GM12878 (cell line): ENCODE measurements around the gene TRDN. TPM values are rescaled to one million over a fixed set of nuclear protein-coding genes. Genes with fewer than 3 reads are reported as not detected.

Experiments
- ATAC-seq: fragments of 200-7000 bp; cut with Tn5 transposase; 3 replicates; pipeline ENCODE4 v1.9.1; 2020; ENCODE audit warnings: mild to moderate bottlenecking, moderate library complexity
- BruUV-seq: library from RNA; stranded (reverse); fragments of 400-500 nt; replicated peaks from 2 replicates; lab custom pipeline; 2021; lab: Mats Ljungman, UMichigan
- CTCF ChIA-PET: fragments of 300-600 bp; sonication (Branson Sonifier 250); formaldehyde crosslinking; extraction: SDS; loops from one replicate; lab custom pipeline; 2021; ENCODE audit warnings: inconsistent platforms; lab: Yijun Ruan, JAX
- POLR2A ChIA-PET: fragments of 350-600 bp; formaldehyde crosslinking; extraction: SDS; loops from one replicate; lab custom pipeline; 2021; ENCODE audit warnings: inconsistent platforms; lab: Charles Lee
- RAD21 ChIA-PET: fragments of 300-600 bp; sonication (Branson Sonifier 250); formaldehyde crosslinking; loops from one replicate; lab custom pipeline; 2023; ENCODE audit warnings: antibody characterized with exemption; ENCODE audit not compliant: unreplicated experiment; lab: Charles Lee
- SMC1A ChIA-PET: fragments of 300-600 bp; sonication (Branson Sonifier 250); formaldehyde crosslinking; loops from one replicate; lab custom pipeline; 2023; ENCODE audit not compliant: unreplicated experiment, uncharacterized antibody; lab: Charles Lee
- DNase-seq: peaks from one replicate; pipeline ENCODE4 v3.0.0-alpha.2; 2011; ENCODE audit warnings: low read depth, low spot score
- FAIRE-seq: peaks from 3 replicates; lab custom pipeline; 2011; peaks lifted over from hg19 to GRCh38; lab: Jason Lieb, UNC
- H2AFZ ChIP-seq: 2 replicates; pipeline ENCODE4 v1.6.0; 2011; ENCODE audit warnings: low read depth, low read length, control low read depth; ENCODE audit not compliant: control insufficient read depth
- H3K27ac ChIP-seq: 2 replicates; pipeline ENCODE4 v1.5.1; 2011; ENCODE audit warnings: control low read depth; ENCODE audit not compliant: control insufficient read depth, insufficient read depth
- H3K27me3 ChIP-seq, 2 experiments: replicated peaks in 1 of 2; 2 replicates each; pipeline versions ENCODE4 v1.6.0 to v1.6.1; 2011; ENCODE audit warnings: low read length in 1 of 2; ENCODE audit not compliant: control insufficient read depth in 2 of 2, insufficient read depth in 2 of 2
- H3K36me3 ChIP-seq, 2 experiments: 2 replicates each; pipeline ENCODE4 v1.5.1; 2011; ENCODE audit warnings: low read length in 1 of 2; ENCODE audit not compliant: control insufficient read depth in 2 of 2, insufficient read depth in 2 of 2
- H3K4me1 ChIP-seq: 2 replicates; pipeline ENCODE4 v1.6.1; 2011; ENCODE audit warnings: mild to moderate bottlenecking, low read length, moderate library complexity, mixed read lengths; ENCODE audit not compliant: control insufficient read depth, insufficient read depth
- H3K4me2 ChIP-seq: 2 replicates; pipeline ENCODE4 v1.6.0; 2011; ENCODE audit warnings: control low read depth; ENCODE audit not compliant: control insufficient read depth, insufficient read depth
- H3K4me3 ChIP-seq: fragments of 200-600 bp; sonication (generic); 2 replicates; pipeline ENCODE4 v1.5.1; 2016
- H3K79me2 ChIP-seq: 2 replicates; pipeline ENCODE4 v1.6.0; 2011; ENCODE audit warnings: low read length; ENCODE audit not compliant: control insufficient read depth, insufficient read depth
- H3K9ac ChIP-seq: 2 replicates; pipeline ENCODE4 v1.8.0; 2011; ENCODE audit warnings: low read length, control low read depth, mixed read lengths; ENCODE audit not compliant: control insufficient read depth, insufficient read depth
- H3K9me3 ChIP-seq: replicated peaks from 3 replicates; pipeline ENCODE4 v1.5.1; 2011; ENCODE audit warnings: mild to moderate bottlenecking, low read length; ENCODE audit not compliant: control insufficient read depth, insufficient read depth
- H4K20me1 ChIP-seq: 2 replicates; pipeline ENCODE4 v1.6.0; 2011; ENCODE audit not compliant: control insufficient read depth, insufficient read depth
- BMI1 ChIP-seq: fragments of 450-650 bp; IDR thresholded peaks from 2 replicates; pipeline ENCODE4 v1.6.1; 2016; ENCODE audit warnings: mild to moderate bottlenecking, moderate library complexity, borderline replicate concordance
- CHD1 ChIP-seq: IDR thresholded peaks from 2 replicates; pipeline ENCODE4 v1.6.1; 2012; ENCODE audit warnings: low read depth, low read length, improper control_type of control experiment
- GABPA ChIP-seq: IDR thresholded peaks from 2 replicates; pipeline ENCODE4 v1.6.1; 2014; ENCODE audit warnings: antibody characterized with exemption, low read depth, mild to moderate bottlenecking, inconsistent platforms
- IKZF2 ChIP-seq, 2 experiments: fragments of 450-650 bp; IDR thresholded peaks; 2 replicates each; pipeline ENCODE4 v1.6.1; 2017; ENCODE audit warnings: mild to moderate bottlenecking in 2 of 2, moderate library complexity in 2 of 2
- KAT2A ChIP-seq: conservative IDR thresholded peaks from 2 replicates; pipeline ENCODE4 v1.6.1; 2011; ENCODE audit warnings: low read depth, low read length; ENCODE audit not compliant: control insufficient read depth
- LARP7 ChIP-seq: fragments of 450-650 bp; IDR thresholded peaks from 2 replicates; pipeline ENCODE4 v1.6.1; 2017; ENCODE audit warnings: mild to moderate bottlenecking
- WGBS: methylation state at CpG from one replicate; pipeline ENCODE4 v1.1.6; 2016; ENCODE audit warnings: low lambda C conversion rate; ENCODE audit not compliant: insufficient replicate concordance, insufficient coverage; ENCODE audit errors: missing lambda C conversion rate; 5-methylcytosine and 5-hydroxymethylcytosine counted together
- in situ Hi-C: fragments of 300-500 bp; cut with MboI; formaldehyde crosslinking; loops from 9 replicates; pipeline ENCODE4 v1.14.3; 2018; ENCODE audit warnings: mixed read lengths
- intact Hi-C: fragments of 100-400 bp; cut with micrococcal nuclease; formaldehyde crosslinking; loops from one replicate; pipeline ENCODE4 v1.14.2; 2022; ENCODE audit not compliant: unreplicated experiment
- polyA plus RNA-seq, 11 experiments: library from polyadenylated mRNA; depleted of rRNA in 4 of 11; unstranded in 6 of 11; stranded (reverse) in 5 of 11; fragments of >200 nt; fragmentation: Nextera tagmentation in 4 of 11; fragmentation: Illumina TruSeq in 1 of 11; extraction: Ambion mirVana in 4 of 11; extraction: Trizol in 1 of 11; gene quantifications; 1 replicate in 1 of 11; 2 replicates in 10 of 11; pipeline versions ENCODE4 v1.2.1 to v1.2.3, GENCODE V29; 2011 to 2016; ENCODE audit warnings: inconsistent platforms in 2 of 11, missing spikeins in 2 of 11, low read depth in 1 of 11
- total RNA-seq, 4 experiments: library from RNA; depleted of rRNA in 3 of 4; stranded (reverse); fragments of >200 nt in 3 of 4; fragmentation: Illumina TruSeq in 1 of 4; extraction: Trizol in 1 of 4; gene quantifications; 2 replicates each; pipeline versions ENCODE4 v1.2.1 to v1.2.3, GENCODE V29; 2013 to 2021
- TF ChIP-seq, protein P1 (sequence below): fragments of 450-650 bp; IDR thresholded peaks from 2 replicates; pipeline ENCODE4 v1.6.1; 2014; ENCODE audit warnings: mild to moderate bottlenecking

Gene TRDN
- total and polyA plus RNA-seq, 10 of the 15 experiments (the other 5 are each of a cell fraction or from before 2014, with no cell fraction given): not detected

- no peak overlapping the region for H3K27ac ChIP-seq
- no peak for DNase-seq
- intact Hi-C loops: no loop called here
- no peak overlapping the region for H2AFZ ChIP-seq
- no peaks in the 10 kb centered on the region for H3K27me3 ChIP-seq
- no peaks in the 10 kb centered on the region for H4K20me1 ChIP-seq
- no peaks in the 10 kb centered on the region for H3K9me3 ChIP-seq
- no peak for ATAC-seq
- in situ Hi-C loops: loop anchor here (5.0 kb wide), 1 partner anchor 294 kb away; no protein-coding TSS in a partner anchor
- no peak for FAIRE-seq
- no peaks in the 10 kb centered on the region for H3K79me2 ChIP-seq
- H3K4me1 ChIP-seq: no peaks in the 10 kb centered on the region
- TF ChIP-seq IKZF2 (IDR thresholded peaks at IDR 0.05) (no peak), CHD1 (no peak), KAT2A (no peak), GABPA (no peak), BMI1 (no peak), LARP7 (no peak)
- TF ChIP-seq, protein P1, sequence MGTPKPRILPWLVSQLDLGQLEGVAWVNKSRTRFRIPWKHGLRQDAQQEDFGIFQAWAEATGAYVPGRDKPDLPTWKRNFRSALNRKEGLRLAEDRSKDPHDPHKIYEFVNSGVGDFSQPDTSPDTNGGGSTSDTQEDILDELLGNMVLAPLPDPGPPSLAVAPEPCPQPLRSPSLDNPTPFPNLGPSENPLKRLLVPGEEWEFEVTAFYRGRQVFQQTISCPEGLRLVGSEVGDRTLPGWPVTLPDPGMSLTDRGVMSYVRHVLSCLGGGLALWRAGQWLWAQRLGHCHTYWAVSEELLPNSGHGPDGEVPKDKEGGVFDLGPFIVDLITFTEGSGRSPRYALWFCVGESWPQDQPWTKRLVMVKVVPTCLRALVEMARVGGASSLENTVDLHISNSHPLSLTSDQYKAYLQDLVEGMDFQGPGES: no peak
- SMC1A ChIA-PET: interaction anchor here (1.0 to 5.8 kb wide), 4 partner anchors 13 to 297 kb away, joined by 3 to 71 read pairs (median 6); no protein-coding TSS in a partner anchor
- H3K4me3 ChIP-seq: no peak overlapping the region
- POLR2A ChIA-PET: no interaction called here
- no TSS peak for BruUV-seq
- RAD21 ChIA-PET: interaction anchor here (1.0 to 3.7 kb wide), 2 partner anchors 295 to 298 kb away, joined by 3 to 38 read pairs; no protein-coding TSS in a partner anchor
- no peak overlapping the region for H3K9ac ChIP-seq
- 24% methylated on average over 3 of the region's 3 CpGs for WGBS
- H3K36me3 ChIP-seq: no peaks in the 10 kb centered on the region
- H3K4me2 ChIP-seq: no peak overlapping the region
- CTCF ChIA-PET: interaction anchor here (0.6 to 5.0 kb wide), 6 partner anchors 11 to 548 kb away, joined by 3 to 103 read pairs (median 3); no protein-coding TSS in a partner anchor
Measured at GRCh38 chr6:123418071-123418470, 218.7 kb downstream of the TRDN start.
